Fibroblast of the aortic adventitia (primary cell): ENCODE results near the gene TMPRSS11F. TPM values are rescaled to one million over a fixed set of nuclear protein-coding genes. Genes with fewer than 3 reads are reported as not detected.
A peak's percentile ranks its signal among the peaks of the same experiment; 100 is the strongest.

Experiments
- DNase-seq: peaks from one replicate; pipeline ENCODE4 v3.0.0-alpha.2; 2010; ENCODE audit warnings: low read depth
- H3K4me3 ChIP-seq: 2 replicates; pipeline ENCODE4 v1.5.1; 2011; ENCODE audit warnings: low read depth, mild to moderate bottlenecking, control low read depth, low read length, moderate library complexity
- total RNA-seq: library from RNA; depleted of rRNA; stranded (reverse); fragments of >200 nt; gene quantifications from 2 replicates; pipeline ENCODE4 v1.2.3, GENCODE V29; 2012; ENCODE audit warnings: low replicate concordance
- TF ChIP-seq, protein P1 (sequence below): IDR thresholded peaks from 2 replicates; pipeline ENCODE4 v1.5.1; 2011; ENCODE audit warnings: mild to moderate bottlenecking, low read length, control low read depth, inconsistent platforms; ENCODE audit not compliant: insufficient read depth

Gene TMPRSS11F
- total RNA-seq, 1 donor: not detected

- TF ChIP-seq, protein P1, sequence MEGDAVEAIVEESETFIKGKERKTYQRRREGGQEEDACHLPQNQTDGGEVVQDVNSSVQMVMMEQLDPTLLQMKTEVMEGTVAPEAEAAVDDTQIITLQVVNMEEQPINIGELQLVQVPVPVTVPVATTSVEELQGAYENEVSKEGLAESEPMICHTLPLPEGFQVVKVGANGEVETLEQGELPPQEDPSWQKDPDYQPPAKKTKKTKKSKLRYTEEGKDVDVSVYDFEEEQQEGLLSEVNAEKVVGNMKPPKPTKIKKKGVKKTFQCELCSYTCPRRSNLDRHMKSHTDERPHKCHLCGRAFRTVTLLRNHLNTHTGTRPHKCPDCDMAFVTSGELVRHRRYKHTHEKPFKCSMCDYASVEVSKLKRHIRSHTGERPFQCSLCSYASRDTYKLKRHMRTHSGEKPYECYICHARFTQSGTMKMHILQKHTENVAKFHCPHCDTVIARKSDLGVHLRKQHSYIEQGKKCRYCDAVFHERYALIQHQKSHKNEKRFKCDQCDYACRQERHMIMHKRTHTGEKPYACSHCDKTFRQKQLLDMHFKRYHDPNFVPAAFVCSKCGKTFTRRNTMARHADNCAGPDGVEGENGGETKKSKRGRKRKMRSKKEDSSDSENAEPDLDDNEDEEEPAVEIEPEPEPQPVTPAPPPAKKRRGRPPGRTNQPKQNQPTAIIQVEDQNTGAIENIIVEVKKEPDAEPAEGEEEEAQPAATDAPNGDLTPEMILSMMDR: no peak
- no peak for DNase-seq
- H3K4me3 ChIP-seq: no peak overlapping the region
Measured at GRCh38 chr4:68163754-68164153, 34.1 kb upstream of the TMPRSS11F start.

GRCh38 chr4:68162196-68162595, 32.5 kb upstream of the TMPRSS11F start:
- TF ChIP-seq, protein P1: no peak
- H3K4me3 ChIP-seq: no peak overlapping the region
- no peak for DNase-seq

DNA sequence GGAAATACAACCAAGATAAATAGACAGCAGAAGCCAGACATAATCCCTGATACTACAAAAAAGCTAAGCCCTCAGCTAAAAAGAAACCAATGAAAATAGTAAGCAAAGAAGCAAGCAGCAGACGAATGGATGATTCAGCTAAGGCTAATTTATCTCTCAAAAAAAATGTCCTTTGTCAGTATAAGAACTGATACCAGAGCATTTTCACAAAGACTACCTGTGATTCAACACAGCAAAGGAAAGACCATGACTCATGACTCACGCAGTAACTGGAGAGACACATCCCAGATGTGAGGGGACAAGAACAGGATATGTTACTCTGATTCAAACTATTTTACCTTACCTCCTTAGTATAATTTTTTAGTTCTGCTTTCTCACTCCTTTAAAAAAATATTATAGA, 22.7 kb upstream of the TMPRSS11F start:
- H3K4me3 ChIP-seq: no peak overlapping the region
- DNase-seq: peak; percentile 41
- TF ChIP-seq, protein P1: no peak

DNA sequence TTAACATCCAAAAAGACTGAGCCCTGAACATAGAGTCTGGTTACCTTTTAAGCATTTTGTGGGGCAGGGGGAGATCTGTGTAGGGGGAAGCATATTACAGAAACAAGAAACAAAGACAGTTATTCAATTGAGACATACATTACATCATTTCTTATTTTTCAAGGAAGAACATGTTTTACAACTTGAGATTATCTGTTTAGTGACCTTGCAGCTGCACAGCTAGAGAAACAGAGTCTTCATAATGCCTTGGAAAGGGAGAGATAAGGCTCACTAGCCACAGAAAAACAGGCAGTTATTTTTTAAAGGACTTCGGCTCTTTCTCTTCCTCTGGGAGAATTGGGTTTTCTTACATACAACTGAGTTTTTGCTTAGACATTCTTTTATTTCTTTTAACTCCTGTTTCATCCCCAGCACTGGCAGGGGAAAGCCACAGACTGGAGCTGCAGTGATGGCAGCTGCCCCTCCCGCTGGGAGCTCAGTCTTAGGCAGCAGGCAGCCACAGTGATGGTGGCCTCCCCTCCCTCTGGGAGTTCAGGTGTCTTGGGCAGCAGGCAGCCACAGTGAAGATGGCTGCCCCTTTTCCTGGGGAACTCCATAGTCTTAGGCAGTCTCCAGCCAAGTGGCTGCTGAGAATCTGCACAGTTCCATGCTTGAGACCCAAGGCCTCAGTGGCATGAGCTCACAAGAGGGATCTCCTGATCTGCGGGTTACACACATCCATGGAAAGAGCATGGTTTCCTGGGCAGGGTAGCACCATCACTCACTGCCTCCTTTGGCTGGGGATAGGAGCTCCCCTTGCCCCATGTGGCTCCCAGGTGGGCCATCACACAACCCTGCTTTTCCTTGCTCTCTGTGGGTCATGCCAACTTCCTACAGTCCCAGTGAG, 19.4 kb upstream of the TMPRSS11F start:
- TF ChIP-seq, protein P1: no peak
- DNase-seq: no peak
- no peak overlapping the region for H3K4me3 ChIP-seq

- H3K4me3 ChIP-seq: no peak overlapping the region
- TF ChIP-seq, protein P1: no peak
- no peak for DNase-seq
Measured at GRCh38 chr4:68147079-68147478, 17.4 kb upstream of the TMPRSS11F start.

GRCh38 chr4:68145261-68145660, 15.6 kb upstream of the TMPRSS11F start:
- H3K4me3 ChIP-seq: no peak overlapping the region
- DNase-seq: no peak
- TF ChIP-seq, protein P1: no peak
